Fibroblast of lung (primary cell): ENCODE results near the gene IGIP.

Source experiments
- CTCF ChIP-seq, 2 donors: IDR thresholded peaks in 1 of 2; conservative IDR thresholded peaks in 1 of 2; 1 replicate in 1 of 2; 2 replicates in 1 of 2; pipeline ENCODE4 v1.5.1; 2011 to 2012; ENCODE audit warnings: low read length in 2 of 2, control low read depth in 1 of 2, inconsistent platforms in 1 of 2, low read depth in 1 of 2, mild to moderate bottlenecking in 1 of 2
- EZH2 ChIP-seq: IDR thresholded peaks from 2 replicates; pipeline ENCODE4 v1.5.1; 2012; ENCODE audit warnings: low read length, control low read depth, mild to moderate bottlenecking; ENCODE audit errors: missing control alignments

GRCh38 chr5:140168371-140168770, 42.6 kb downstream of the IGIP start:
- no peak for TF ChIP-seq CTCF (conservative IDR thresholded peaks at IDR 0.05 in 1 of 2, IDR thresholded peaks at IDR 0.05 in 1 of 2; ENCODE audit: low read depth in 1 of 2, low read length in 2 of 2)
- TF ChIP-seq EZH2, result no peak
